H1 (cell line): Measurements from ENCODE around the gene BTBD1. TPM values are rescaled to one million over a fixed set of nuclear protein-coding genes. Genes with fewer than 3 reads are reported as not detected.

Source experiments
- CTCF ChIA-PET: fragments of 300-600 bp; sonication (Branson Sonifier 250); formaldehyde crosslinking; loops from one replicate; lab custom pipeline; 2021; ENCODE audit not compliant: partially characterized antibody; lab: Charles Lee
- POLR2A ChIA-PET: fragments of 300-600 bp; sonication (Branson Sonifier 250); formaldehyde crosslinking; loops from one replicate; lab custom pipeline; 2021; ENCODE audit warnings: inconsistent platforms; ENCODE audit not compliant: partially characterized antibody; lab: Charles Lee
- DNase-seq, 2 experiments: peaks; one replicate each; pipeline versions ENCODE4 v3.0.0 to v3.0.0-alpha.2; 2010 to 2022; ENCODE audit warnings: low spot score in 2 of 2, low read depth in 1 of 2, mixed read lengths in 1 of 2
- FAIRE-seq: peaks from 2 replicates; lab custom pipeline; 2011; peaks lifted over from hg19 to GRCh38; lab: Jason Lieb, UNC
- H2AFZ ChIP-seq: 2 replicates; pipeline ENCODE4 v1.8.1; 2012; ENCODE audit warnings: low read length, inconsistent platforms
- H2AK5ac ChIP-seq: 2 replicates; pipeline ENCODE4 v1.6.1; 2013; ENCODE audit warnings: low read depth, low read length
- H2BK120ac ChIP-seq: replicated peaks from 2 replicates; pipeline ENCODE3; 2013; ENCODE audit warnings: low read depth, low read length, inconsistent platforms
- H2BK12ac ChIP-seq: 2 replicates; pipeline ENCODE4 v1.6.1; 2013; ENCODE audit warnings: low read depth, low read length
- H2BK15ac ChIP-seq: 2 replicates; pipeline ENCODE4 v1.6.1; 2013; ENCODE audit warnings: low read length
- H2BK20ac ChIP-seq: 2 replicates; pipeline ENCODE4 v1.6.1; 2013; ENCODE audit warnings: low read length
- H2BK5ac ChIP-seq: 2 replicates; pipeline ENCODE4 v1.6.1; 2013; ENCODE audit warnings: low read depth, low read length
- H3K14ac ChIP-seq: 2 replicates; pipeline ENCODE4 v1.6.1; 2013; ENCODE audit warnings: inconsistent platforms; ENCODE audit not compliant: insufficient read length
- H3K18ac ChIP-seq: 2 replicates; pipeline ENCODE4 v1.6.1; 2013; ENCODE audit warnings: low read length; ENCODE audit errors: extremely low read depth
- H3K23ac ChIP-seq: 2 replicates; pipeline ENCODE4 v1.6.1; 2013; ENCODE audit warnings: inconsistent platforms; ENCODE audit not compliant: insufficient read length
- H3K23me2 ChIP-seq: 2 replicates; pipeline ENCODE4 v1.6.1; 2013; ENCODE audit warnings: low read depth, low read length
- H3K27ac ChIP-seq: 2 replicates; pipeline ENCODE4 v1.6.1; 2011; ENCODE audit warnings: low read depth, low read length, inconsistent platforms
- H3K27me3 ChIP-seq, 4 experiments: replicated peaks in 1 of 4; 1 replicate in 1 of 4; 2 replicates in 3 of 4; pipeline versions ENCODE4 v1.6.1 to v1.8.1; 2011 to 2013; ENCODE audit warnings: low read length in 3 of 4, mild to moderate bottlenecking in 3 of 4, inconsistent platforms in 2 of 4, mixed read lengths in 2 of 4, moderate library complexity in 1 of 4; ENCODE audit not compliant: control insufficient read depth in 3 of 4, insufficient read depth in 3 of 4; ENCODE audit errors: extremely low read depth in 1 of 4
- H3K36me3 ChIP-seq, 4 experiments: 2 replicates each; pipeline versions ENCODE4 v1.6.1 to v1.8.1; 2011 to 2013; ENCODE audit warnings: mild to moderate bottlenecking in 4 of 4, low read length in 3 of 4, moderate library complexity in 2 of 4, control low read depth in 1 of 4, inconsistent platforms in 1 of 4; ENCODE audit not compliant: insufficient read depth in 4 of 4, control insufficient read depth in 2 of 4
- H3K4ac ChIP-seq: replicated peaks from 2 replicates; pipeline ENCODE3; 2013; ENCODE audit warnings: low read length, low read depth, mixed read lengths, inconsistent platforms; ENCODE audit not compliant: insufficient read length
- H3K4me1 ChIP-seq, 4 experiments: replicated peaks in 1 of 4; 1 replicate in 1 of 4; 2 replicates in 3 of 4; pipeline versions ENCODE4 v1.6.1 to v1.8.1; 2011 to 2013; ENCODE audit warnings: low read length in 3 of 4, inconsistent platforms in 2 of 4, mixed read lengths in 1 of 4; ENCODE audit not compliant: insufficient read depth in 4 of 4, control insufficient read depth in 3 of 4
- H3K4me2 ChIP-seq, 2 experiments: 2 replicates each; pipeline versions ENCODE4 v1.6.1 to v1.8.1; 2011 to 2013; ENCODE audit warnings: low read depth in 2 of 2, low read length in 2 of 2, control low read depth in 1 of 2, inconsistent platforms in 1 of 2, mild to moderate bottlenecking in 1 of 2; ENCODE audit not compliant: insufficient read depth in 1 of 2
- H3K4me3 ChIP-seq, 4 experiments: fragments of 200-600, 300-600 bp in 1 of 4; sonication (generic), shearing (Covaris generic), sonication (Bioruptor Twin) in 1 of 4; 2 replicates each; pipeline versions ENCODE4 v1.5.1 to v1.8.1; 2011 to 2016; ENCODE audit warnings: low read length in 4 of 4, low read depth in 3 of 4, control low read depth in 2 of 4, inconsistent platforms in 2 of 4, mild to moderate bottlenecking in 2 of 4, mixed read lengths in 1 of 4, moderate library complexity in 1 of 4; ENCODE audit not compliant: insufficient read depth in 2 of 4; ENCODE audit errors: extremely low read depth in 1 of 4
- H3K56ac ChIP-seq: replicated peaks from 2 replicates; pipeline ENCODE3; 2013; ENCODE audit warnings: low read depth, mild to moderate bottlenecking, mixed read lengths, low read length, inconsistent platforms; ENCODE audit not compliant: insufficient read length
- H3K79me1 ChIP-seq: 2 replicates; pipeline ENCODE4 v1.6.1; 2013; ENCODE audit warnings: low read depth, low read length, control low read depth
- H3K79me2 ChIP-seq, 2 experiments: 2 replicates each; pipeline versions ENCODE4 v1.6.1 to v1.8.1; 2012 to 2013; ENCODE audit warnings: low read length in 2 of 2, mild to moderate bottlenecking in 2 of 2, inconsistent platforms in 1 of 2; ENCODE audit not compliant: insufficient read depth in 2 of 2, control insufficient read depth in 1 of 2
- H3K9ac ChIP-seq, 4 experiments: replicated peaks in 1 of 4; 1 replicate in 1 of 4; 2 replicates in 3 of 4; pipeline versions ENCODE4 v1.6.1 to v1.8.1; 2011 to 2013; ENCODE audit warnings: low read depth in 3 of 4, low read length in 3 of 4, control low read depth in 2 of 4, mild to moderate bottlenecking in 2 of 4, moderate library complexity in 2 of 4, inconsistent platforms in 1 of 4; ENCODE audit errors: extremely low read depth in 1 of 4
- H3K9me3 ChIP-seq, 2 experiments: 2 replicates each; pipeline versions ENCODE4 v1.6.1 to v1.8.1; 2012 to 2013; ENCODE audit warnings: mild to moderate bottlenecking in 2 of 2, moderate library complexity in 2 of 2, control low read depth in 1 of 2, inconsistent platforms in 1 of 2, low read depth in 1 of 2, low read length in 1 of 2, mixed read lengths in 1 of 2; ENCODE audit not compliant: insufficient read depth in 2 of 2
- H4K20me1 ChIP-seq, 2 experiments: replicated peaks in 1 of 2; 2 replicates each; pipeline versions ENCODE3 to v1.8.1; 2011 to 2013; ENCODE audit warnings: inconsistent platforms in 2 of 2, low read length in 2 of 2, mild to moderate bottlenecking in 1 of 2; ENCODE audit not compliant: insufficient read depth in 2 of 2, control insufficient read depth in 1 of 2
- H4K5ac ChIP-seq: 2 replicates; pipeline ENCODE4 v1.6.1; 2013; ENCODE audit warnings: low read length, low read depth, mixed read lengths, inconsistent platforms; ENCODE audit not compliant: insufficient read length
- H4K8ac ChIP-seq: 2 replicates; pipeline ENCODE4 v1.8.0; 2013; ENCODE audit warnings: mild to moderate bottlenecking, moderate library complexity, low read length, inconsistent platforms; ENCODE audit not compliant: insufficient read depth; ENCODE audit errors: extremely low read depth
- H4K91ac ChIP-seq: replicated peaks from 2 replicates; pipeline ENCODE3; 2013; ENCODE audit warnings: low read length, mixed read lengths, inconsistent platforms; ENCODE audit not compliant: insufficient read length
- ASH2L ChIP-seq: fragments of 200-600, 300-600 bp; sonication (generic); IDR thresholded peaks from one replicate; pipeline ENCODE4 v1.7.1; 2017; ENCODE audit warnings: low read length
- BACH1 ChIP-seq: IDR thresholded peaks from 2 replicates; pipeline ENCODE4 v1.6.1; 2012; ENCODE audit warnings: low read length, improper control_type of control experiment
- CREB1 ChIP-seq: IDR thresholded peaks from 2 replicates; pipeline ENCODE4 v1.6.1; 2012; ENCODE audit warnings: inconsistent platforms
- EGR1 ChIP-seq: IDR thresholded peaks from 2 replicates; pipeline ENCODE4 v1.6.1; 2011; ENCODE audit warnings: low read depth, low read length, borderline replicate concordance
- EP300 ChIP-seq, 2 experiments: IDR thresholded peaks; 1 replicate in 1 of 2; 2 replicates in 1 of 2; pipeline ENCODE4 v1.6.1; 2011 to 2012; ENCODE audit warnings: low read depth in 2 of 2, low read length in 2 of 2, mild to moderate bottlenecking in 2 of 2, borderline replicate concordance in 1 of 2, inconsistent platforms in 1 of 2, moderate library complexity in 1 of 2
- GABPA ChIP-seq: IDR thresholded peaks from 2 replicates; pipeline ENCODE4 v1.6.1; 2011; ENCODE audit warnings: mild to moderate bottlenecking, low read length, moderate library complexity, borderline replicate concordance; ENCODE audit not compliant: insufficient read depth
- KDM1A ChIP-seq: fragments of 200-600, 300-600 bp; sonication (generic); IDR thresholded peaks from 2 replicates; pipeline ENCODE4 v1.7.1; 2016; ENCODE audit warnings: mild to moderate bottlenecking, low read length, borderline replicate concordance
- KDM5A ChIP-seq: fragments of 200-600 bp; IDR thresholded peaks from 2 replicates; pipeline ENCODE4 v1.7.1; 2012; ENCODE audit warnings: mild to moderate bottlenecking, low read length, inconsistent platforms, mixed read lengths
- POLR2AphosphoS5 ChIP-seq: IDR thresholded peaks from 2 replicates; pipeline ENCODE4 v1.6.1; 2011; ENCODE audit warnings: low read depth, low read length
- RBBP5 ChIP-seq: IDR thresholded peaks from 2 replicates; pipeline ENCODE4 v1.7.1; 2012; ENCODE audit warnings: low read depth, mild to moderate bottlenecking, inconsistent platforms, low read length, moderate library complexity, borderline replicate concordance
- SP2 ChIP-seq: IDR thresholded peaks from 2 replicates; pipeline ENCODE4 v1.6.1; 2012; ENCODE audit warnings: mild to moderate bottlenecking, low read length, inconsistent platforms
- TCF12 ChIP-seq: IDR thresholded peaks from 2 replicates; pipeline ENCODE4 v1.6.1; 2011; ENCODE audit warnings: low read depth, mild to moderate bottlenecking, low read length
- WGBS, 2 experiments: shearing (Covaris generic) in 1 of 2; methylation state at CpG; one replicate each; pipeline versions ENCODE4 v1.1.6 to v1.1.7; 2013 to 2015; ENCODE audit warnings: low lambda C conversion rate in 2 of 2, mixed read lengths in 2 of 2, inconsistent platforms in 1 of 2, low coverage in 1 of 2, missing lambda C conversion rate in 1 of 2; ENCODE audit not compliant: insufficient replicate concordance in 2 of 2, insufficient coverage in 1 of 2, insufficient read length in 1 of 2; ENCODE audit errors: extremely low coverage in 1 of 2, missing lambda C conversion rate in 1 of 2; 5-methylcytosine and 5-hydroxymethylcytosine counted together
- polyA plus RNA-seq, 7 experiments: library from polyadenylated mRNA; depleted of rRNA in 3 of 7; stranded (reverse) in 5 of 7; unstranded in 2 of 7; fragments of >200 nt in 5 of 7; fragments of 200-250 nt in 2 of 7; gene quantifications; 1 replicate in 5 of 7; 2 replicates in 1 of 7; 4 replicates in 1 of 7; pipeline versions ENCODE4 v1.2.1 to v1.2.3, GENCODE V29; 2011 to 2013; ENCODE audit warnings: missing spikeins in 2 of 7, mixed read lengths in 2 of 7
- total RNA-seq: library from RNA; stranded (reverse); fragmentation: NEBNext Ultra II Directional; extraction: Animal tissue kit (Norgen Biotek cat#: 25700); gene quantifications from 2 replicates; pipeline ENCODE4 v1.2.1, GENCODE V29; 2021
- TF ChIP-seq, protein P1 (sequence below): IDR thresholded peaks from 2 replicates; pipeline ENCODE4 v1.6.1; 2012; ENCODE audit warnings: low read length, inconsistent platforms

The BTBD1 gene
- total and polyA plus RNA-seq, 2 of the 8 experiments (the other 6 are each of a cell fraction or from before 2014, with no cell fraction given), result 18.6 to 39.5 TPM

- ChIA-PET POLR2A (interaction anchor here (1.7 kb wide), 1 partner anchor 10 kb away, joined by 3 read pairs; no protein-coding TSS in a partner anchor), CTCF (interaction anchor here (0.6 kb wide), 1 partner anchor 140 kb away, joined by 3 read pairs; no protein-coding TSS in a partner anchor)
- Histone ChIP-seq H3K56ac (no peak overlapping the region), H3K23ac (no peak overlapping the region), H3K9ac (no peak overlapping the region), H2BK5ac (no peak overlapping the region), H3K79me1 (no peaks in the 10 kb centered on the region), H3K4ac (no peak overlapping the region), H2BK120ac (no peak overlapping the region), H2AK5ac (no peak overlapping the region), H3K18ac (no peak overlapping the region), H3K27me3 (no peaks in the 10 kb centered on the region), H3K79me2 (peaks cover 0 to 65% of the 10 kb centered on the region in 2 experiments; a peak in 2 of 4 replicates), H3K9me3 (no peaks in the 10 kb centered on the region), H3K27ac (no peak overlapping the region), H3K36me3 (peaks cover 2 to 30% (median 22%) of the 10 kb centered on the region in 4 experiments; a peak in 7 of 8 replicates), H3K4me1 (no peaks in the 10 kb centered on the region), H4K8ac (no peak overlapping the region), H4K20me1 (peaks cover 2% of the 10 kb centered on the region in 2 experiments), H2AFZ (no peak overlapping the region), H3K4me3 (no peak overlapping the region), H2BK20ac (no peak overlapping the region), H2BK15ac (no peak overlapping the region), H4K5ac (no peak overlapping the region), H3K14ac (no peak overlapping the region), H3K4me2 (no peak overlapping the region), H3K23me2 (no peaks in the 10 kb centered on the region; the same call in 1 of the 2 replicates), H2BK12ac (no peak overlapping the region), H4K91ac (no peak overlapping the region)
- TF ChIP-seq RBBP5, result no peak
- TF ChIP-seq SP2, result no peak
- TF ChIP-seq BACH1, result no peak
- TF ChIP-seq TCF12, result no peak
- TF ChIP-seq EGR1, result no peak
- no peak for TF ChIP-seq KDM5A
- no peak for TF ChIP-seq KDM1A
- TF ChIP-seq POLR2AphosphoS5, result no peak
- TF ChIP-seq GABPA, result no peak
- TF ChIP-seq ASH2L, result no peak
- TF ChIP-seq CREB1, result no peak
- TF ChIP-seq EP300 (IDR thresholded peaks at IDR 0.05; ENCODE audit: borderline replicate concordance in 1 of 2, low read depth in 2 of 2, low read length in 2 of 2), result no peak
- TF ChIP-seq, protein P1, sequence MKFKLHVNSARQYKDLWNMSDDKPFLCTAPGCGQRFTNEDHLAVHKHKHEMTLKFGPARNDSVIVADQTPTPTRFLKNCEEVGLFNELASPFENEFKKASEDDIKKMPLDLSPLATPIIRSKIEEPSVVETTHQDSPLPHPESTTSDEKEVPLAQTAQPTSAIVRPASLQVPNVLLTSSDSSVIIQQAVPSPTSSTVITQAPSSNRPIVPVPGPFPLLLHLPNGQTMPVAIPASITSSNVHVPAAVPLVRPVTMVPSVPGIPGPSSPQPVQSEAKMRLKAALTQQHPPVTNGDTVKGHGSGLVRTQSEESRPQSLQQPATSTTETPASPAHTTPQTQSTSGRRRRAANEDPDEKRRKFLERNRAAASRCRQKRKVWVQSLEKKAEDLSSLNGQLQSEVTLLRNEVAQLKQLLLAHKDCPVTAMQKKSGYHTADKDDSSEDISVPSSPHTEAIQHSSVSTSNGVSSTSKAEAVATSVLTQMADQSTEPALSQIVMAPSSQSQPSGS, result no peak
- no peak for FAIRE-seq
- 87% methylated on average over 1 of the region's 1 CpG; no CpG with 5 or more reads in 1 of the 2 experiments for WGBS, 2 experiments
- DNase-seq, result no peak
Observed at GRCh38 chr15:83039206-83039605, 27.8 kb downstream of the BTBD1 start.
